ENCODE results near the gene GNG5.
A peak's percentile ranks its signal among the peaks of the same experiment; 100 is the strongest.
"Not testable (repeated sequence)": the region's sequence is repeated elsewhere in the genome, so short reads cannot be mapped to it uniquely, and the experiment has no call there.

Gene GNG5

DNA sequence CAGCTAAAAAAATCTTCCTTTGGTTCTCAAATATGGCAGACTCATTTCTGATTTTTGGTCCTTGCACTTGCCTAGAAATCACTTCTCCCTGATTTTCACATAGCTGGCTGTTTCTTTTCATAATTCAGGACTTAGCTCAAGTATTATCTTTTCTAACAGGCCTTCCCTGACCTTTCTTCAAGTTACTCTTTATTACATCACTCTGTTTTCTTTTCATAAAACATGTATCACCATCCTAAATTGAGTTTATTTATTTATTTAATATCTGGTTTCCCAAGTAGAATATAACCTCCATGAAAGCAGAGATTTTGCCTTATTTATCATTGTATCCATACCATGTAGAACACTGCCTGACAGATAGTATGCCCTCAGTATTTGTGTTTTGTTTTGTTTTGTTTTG is 18.2 kb upstream of the GNG5 start:
- no peak overlapping the region for H3K4me3 ChIP-seq (ENCODE audit: low read depth, low read length)
- TF ChIP-seq, protein P1, sequence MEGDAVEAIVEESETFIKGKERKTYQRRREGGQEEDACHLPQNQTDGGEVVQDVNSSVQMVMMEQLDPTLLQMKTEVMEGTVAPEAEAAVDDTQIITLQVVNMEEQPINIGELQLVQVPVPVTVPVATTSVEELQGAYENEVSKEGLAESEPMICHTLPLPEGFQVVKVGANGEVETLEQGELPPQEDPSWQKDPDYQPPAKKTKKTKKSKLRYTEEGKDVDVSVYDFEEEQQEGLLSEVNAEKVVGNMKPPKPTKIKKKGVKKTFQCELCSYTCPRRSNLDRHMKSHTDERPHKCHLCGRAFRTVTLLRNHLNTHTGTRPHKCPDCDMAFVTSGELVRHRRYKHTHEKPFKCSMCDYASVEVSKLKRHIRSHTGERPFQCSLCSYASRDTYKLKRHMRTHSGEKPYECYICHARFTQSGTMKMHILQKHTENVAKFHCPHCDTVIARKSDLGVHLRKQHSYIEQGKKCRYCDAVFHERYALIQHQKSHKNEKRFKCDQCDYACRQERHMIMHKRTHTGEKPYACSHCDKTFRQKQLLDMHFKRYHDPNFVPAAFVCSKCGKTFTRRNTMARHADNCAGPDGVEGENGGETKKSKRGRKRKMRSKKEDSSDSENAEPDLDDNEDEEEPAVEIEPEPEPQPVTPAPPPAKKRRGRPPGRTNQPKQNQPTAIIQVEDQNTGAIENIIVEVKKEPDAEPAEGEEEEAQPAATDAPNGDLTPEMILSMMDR (IDR thresholded peaks at IDR 0.05; ENCODE audit: insufficient read depth, low read depth, low read length, missing control alignments) = no peak
- DNase-seq (ENCODE audit: low read depth) = no peak

GRCh38 chr1:84510668-84511067 is 4.3 kb upstream of the GNG5 start:
- no peak for DNase-seq (ENCODE audit: low read depth)
- TF ChIP-seq, protein P1 (IDR thresholded peaks at IDR 0.05; ENCODE audit: insufficient read depth, low read depth, low read length, missing control alignments) = no peak
- no peak overlapping the region for H3K4me3 ChIP-seq (ENCODE audit: low read depth, low read length)

- no peak overlapping the region for H3K4me3 ChIP-seq (ENCODE audit: low read depth, low read length)
- TF ChIP-seq, protein P1 (IDR thresholded peaks at IDR 0.05; ENCODE audit: insufficient read depth, low read depth, low read length, missing control alignments) = no peak
- DNase-seq (ENCODE audit: low read depth) = no peak
These were observed 3.8 kb upstream of the GNG5 start for GRCh38 chr1:84510165-84510564.

DNA sequence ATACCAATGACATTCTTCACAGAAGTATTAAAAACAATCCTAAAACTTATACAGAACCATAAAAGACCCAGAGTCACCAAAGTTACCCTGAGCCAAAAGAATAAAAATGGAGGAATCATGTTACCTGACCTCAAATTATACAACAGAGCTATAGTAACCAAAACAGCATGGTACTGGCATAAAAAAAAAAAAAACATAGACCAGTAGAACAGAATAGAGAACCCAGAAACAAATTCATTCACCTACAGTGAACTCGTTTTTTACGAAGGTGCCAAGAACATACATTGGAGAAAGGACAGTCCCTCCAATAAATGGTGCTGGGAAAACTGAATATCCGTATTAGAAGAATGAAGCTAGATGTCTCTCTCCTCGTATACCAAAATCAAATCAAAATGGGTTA is 2.6 kb upstream of the GNG5 start:
- DNase-seq (ENCODE audit: low read depth) = no peak
- TF ChIP-seq, protein P1 (IDR thresholded peaks at IDR 0.05; ENCODE audit: insufficient read depth, low read depth, low read length, missing control alignments) = no peak
- no peak overlapping the region for H3K4me3 ChIP-seq (ENCODE audit: low read depth, low read length)

DNA sequence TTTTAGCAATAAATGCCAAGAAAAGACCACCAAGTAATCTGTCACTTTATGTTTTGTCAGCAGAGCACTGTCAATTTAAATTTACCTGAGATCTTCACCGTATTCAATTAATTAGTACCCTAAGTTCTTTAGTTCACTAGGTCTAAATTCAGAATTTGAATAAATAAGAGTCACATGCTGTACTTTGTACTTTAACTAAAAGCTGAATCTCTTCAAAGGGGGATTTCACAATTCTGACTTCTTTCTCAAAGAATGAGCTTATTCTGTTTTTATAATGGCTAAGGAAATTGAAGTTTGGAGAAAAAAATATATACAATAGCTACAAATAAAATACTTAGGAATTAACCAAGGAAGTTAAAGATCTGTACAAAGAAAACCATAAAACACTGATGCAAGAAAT is 2.1 kb upstream of the GNG5 start:
- no peak overlapping the region for H3K4me3 ChIP-seq (ENCODE audit: low read depth, low read length)
- TF ChIP-seq, protein P1 (IDR thresholded peaks at IDR 0.05; ENCODE audit: insufficient read depth, low read depth, low read length, missing control alignments) = no peak
- no peak for DNase-seq (ENCODE audit: low read depth)

DNA sequence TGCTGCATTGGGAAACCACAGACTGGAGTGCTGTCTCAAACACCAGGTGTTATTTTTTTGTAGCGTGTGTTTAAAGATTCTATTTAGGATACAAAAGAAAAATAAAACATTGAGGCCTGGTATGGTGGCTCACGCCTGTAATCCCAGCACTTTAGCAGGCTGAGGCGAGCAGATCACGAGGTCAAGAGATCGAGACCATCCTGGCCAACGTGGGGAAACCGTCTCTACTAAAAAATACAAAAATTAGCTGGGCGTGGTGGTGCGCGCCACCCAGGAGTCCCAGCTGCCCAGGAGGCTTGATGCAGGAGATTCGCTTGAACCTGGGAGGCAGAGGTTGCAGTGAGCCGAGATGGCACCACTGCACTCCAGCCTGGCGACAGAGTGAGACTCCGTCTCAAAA is 1.5 kb upstream of the GNG5 start:
- DNase-seq (ENCODE audit: low read depth) = not testable (repeated sequence)
- H3K4me3 ChIP-seq (ENCODE audit: low read depth, low read length) = peak overlapping the region; percentile 90

DNA sequence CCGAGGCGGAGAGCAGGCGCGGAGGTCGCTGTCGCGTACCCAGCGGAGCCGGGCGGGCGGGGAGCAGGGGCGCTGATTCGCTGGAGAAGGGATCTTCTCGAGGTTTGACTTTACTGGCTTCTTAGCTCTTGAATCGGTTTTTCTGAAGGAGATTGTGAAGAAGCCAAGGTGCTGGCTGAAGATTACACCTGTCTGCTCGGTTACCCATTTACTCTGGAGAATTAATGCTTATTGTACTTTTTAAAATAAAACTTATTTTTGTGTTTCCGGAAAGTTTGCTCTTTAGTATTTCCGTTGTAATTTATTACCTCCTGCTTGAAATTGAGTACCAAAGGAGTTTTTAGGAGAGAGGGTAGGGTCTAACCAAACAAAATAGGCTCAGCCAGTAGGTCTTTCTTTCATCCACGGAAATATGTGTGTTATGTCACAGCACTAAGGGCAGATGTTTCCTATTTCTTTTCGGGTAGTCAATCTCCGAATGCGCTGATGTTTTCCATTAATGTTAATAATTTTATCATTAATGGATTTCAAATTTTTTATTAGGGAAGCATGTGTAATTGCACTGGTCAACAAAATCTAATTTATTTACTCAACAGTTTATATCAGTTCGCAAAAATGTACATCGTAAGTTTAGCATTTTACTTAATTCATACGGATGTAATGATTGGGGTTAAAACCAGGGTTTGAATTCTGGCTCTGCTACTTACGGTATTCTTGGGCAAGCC is 510 bp upstream of the GNG5 start:
- peak overlapping the region; percentile 90 for H3K4me3 ChIP-seq (ENCODE audit: low read depth, low read length)
- peak; percentile 9 for DNase-seq (ENCODE audit: low read depth)
- TF ChIP-seq, protein P1 (IDR thresholded peaks at IDR 0.05; ENCODE audit: insufficient read depth, low read depth, low read length, missing control alignments) = no peak

Data from GM12865 (cell line).